HepG2 (cell line): ENCODE data around the gene METTL23. TPM values are rescaled to one million over a fixed set of nuclear protein-coding genes. Genes with fewer than 3 reads are reported as not detected.

ENCODE experiments used
- ATF1 ChIP-seq: IDR thresholded peaks from 2 replicates; pipeline ENCODE4 v1.6.1; 2016; ENCODE audit warnings: mild to moderate bottlenecking, control low read depth
- CEBPB ChIP-seq: IDR thresholded peaks from 2 replicates; pipeline ENCODE4 v1.6.1; 2011; ENCODE audit warnings: low read depth, low read length, improper control_type of control experiment, borderline replicate concordance
- DMTF1 ChIP-seq: sonication (generic); formaldehyde crosslinking; IDR thresholded peaks from 2 replicates; pipeline ENCODE4 v1.4.0; 2020; ENCODE audit warnings: mild to moderate bottlenecking, missing genetic modification reagents
- DR1 ChIP-seq: sonication (generic); formaldehyde crosslinking; IDR thresholded peaks from 2 replicates; pipeline ENCODE4 v1.8.0; 2021; ENCODE audit warnings: mild to moderate bottlenecking, missing genetic modification reagents, inconsistent platforms
- HNRNPK ChIP-seq: fragments of 200-400 bp; formaldehyde crosslinking; IDR thresholded peaks from 2 replicates; pipeline ENCODE4 v1.6.1; 2018; ENCODE audit warnings: low read length, low read depth, moderate library complexity, mild to moderate bottlenecking; ENCODE audit not compliant: poor library complexity, severe bottlenecking
- MNT ChIP-seq: fragments of 450-650 bp; IDR thresholded peaks from 2 replicates; pipeline ENCODE4 v1.6.1; 2016
- MXI1 ChIP-seq: IDR thresholded peaks from 3 replicates; pipeline ENCODE4 v1.6.1; 2012; ENCODE audit warnings: low read depth, low read length, inconsistent platforms, borderline replicate concordance
- SAP130 ChIP-seq: IDR thresholded peaks from 2 replicates; pipeline ENCODE4 v1.6.1; 2016; ENCODE audit warnings: low read depth
- SNAPC5 ChIP-seq: sonication (generic); formaldehyde crosslinking; IDR thresholded peaks from 2 replicates; pipeline ENCODE4 v1.8.1; 2023; ENCODE audit warnings: mild to moderate bottlenecking, missing genetic modification reagents, borderline replicate concordance
- SOX13 ChIP-seq, 3 experiments: fragments of 450-650 bp in 1 of 3; sonication (generic) in 1 of 3; formaldehyde crosslinking in 1 of 3; IDR thresholded peaks in 2 of 3; conservative IDR thresholded peaks in 1 of 3; 2 replicates each; pipeline versions ENCODE4 v1.5.0 to v1.6.1; 2016 to 2020; ENCODE audit warnings: antibody characterized with exemption in 1 of 3, mild to moderate bottlenecking in 1 of 3, missing compliant biosample characterization in 1 of 3, missing genetic modification reagents in 1 of 3, moderate library complexity in 1 of 3
- SP1 ChIP-seq, 2 experiments: fragments of 450-650 bp in 1 of 2; sonication (generic) in 1 of 2; formaldehyde crosslinking in 1 of 2; IDR thresholded peaks; 2 replicates each; pipeline versions ENCODE4 v1.4.0 to v1.6.1; 2016 to 2020; ENCODE audit warnings: missing genetic modification reagents in 1 of 2
- SRSF1 ChIP-seq: fragments of 200-400 bp; formaldehyde crosslinking; optimal IDR thresholded peaks from 2 replicates; pipeline ENCODE3; 2017; ENCODE audit warnings: mild to moderate bottlenecking, low read depth, low read length, moderate library complexity
- THAP9 ChIP-seq: sonication (generic); formaldehyde crosslinking; IDR thresholded peaks from 2 replicates; pipeline ENCODE4; 2020; ENCODE audit warnings: missing genetic modification reagents, mild to moderate bottlenecking, borderline replicate concordance
- ZNF280D ChIP-seq: sonication (generic); formaldehyde crosslinking; IDR thresholded peaks from 2 replicates; pipeline ENCODE4 v1.5.1; 2020; ENCODE audit warnings: mild to moderate bottlenecking, missing genetic modification reagents
- ZNF362 ChIP-seq: sonication (generic); formaldehyde crosslinking; IDR thresholded peaks from 2 replicates; pipeline ENCODE4 v1.4.0; 2020; ENCODE audit warnings: missing genetic modification reagents, mild to moderate bottlenecking, borderline replicate concordance
- ZNF468 ChIP-seq: sonication (generic); formaldehyde crosslinking; IDR thresholded peaks from 2 replicates; pipeline ENCODE4 v1.8.0; 2022; ENCODE audit warnings: mild to moderate bottlenecking, moderate library complexity, missing genetic modification reagents
- ZNF543 ChIP-seq: sonication (generic); formaldehyde crosslinking; IDR thresholded peaks from 2 replicates; pipeline ENCODE4 v1.4.0; 2020; ENCODE audit warnings: mild to moderate bottlenecking, missing genetic modification reagents
- polyA plus RNA-seq, 8 experiments: library from polyadenylated mRNA; depleted of rRNA in 3 of 8; stranded (reverse) in 7 of 8; unstranded in 1 of 8; fragments of >200 nt; fragmentation: Illumina TruSeq in 4 of 8; extraction: Trizol in 4 of 8; gene quantifications; 2 replicates each; pipeline versions ENCODE4 v1.2.1 to v1.2.3, GENCODE V29; 2011 to 2016; ENCODE audit warnings: low read depth in 4 of 8, missing spikeins in 1 of 8, mixed read lengths in 1 of 8; ENCODE audit not compliant: insufficient read depth in 1 of 8
- total RNA-seq, 5 experiments: library from RNA; depleted of rRNA; stranded (reverse); fragments of >200 nt; fragmentation: Illumina TruSeq; extraction: Trizol; gene quantifications; 2 replicates each; pipeline ENCODE4 v1.2.3, GENCODE V29; 2016; ENCODE audit warnings: low read depth in 1 of 5

METTL23 gene
- total and polyA plus RNA-seq, 2 of the 13 experiments (the other 11 are each of a cell fraction or from before 2014, with no cell fraction given): 39.9 to 104 TPM

- TF ChIP-seq MNT (peak; percentile 43; the same call in 1 of the 2 replicates), DR1 (CRISPR knock-in tag) (no peak), ZNF280D (no peak), DMTF1 (no peak), SNAPC5 (CRISPR knock-in tag) (no peak), MXI1 (0 out of 3 replicates have a peak, but pooled peaks have one; percentile 10), ZNF543 (CRISPR knock-in tag) (no peak), ZNF362 (peak; percentile 69; the same call in 1 of the 2 replicates), ATF1 (no peak), ZNF468 (CRISPR knock-in tag) (no peak), SRSF1 (no peak), CEBPB (0 out of 2 replicates have a peak, but pooled peaks have one; percentile 18), THAP9 (CRISPR knock-in tag) (no peak), SAP130 (CRISPR knock-in tag) (peak; percentile 43), SP1 (IDR thresholded peaks at IDR 0.05) (no peak), SP1 (CRISPR knock-in tag; IDR thresholded peaks at IDR 0.05) (no peak), HNRNPK (no peak), SOX13 (IDR thresholded peaks at IDR 0.05) (no peak), SOX13 (CRISPR knock-in tag; conservative IDR thresholded peaks at IDR 0.05 in 1 of 2, IDR thresholded peaks at IDR 0.05 in 1 of 2) (peak in 1 of 2 experiments; percentile 70; a peak in 2 of 4 replicates)
Observed at GRCh38 chr17:76679239-76679638, 47.4 kb upstream of the METTL23 start (continued).
